Brain microvascular endothelial cell (primary cell): ENCODE measurements around the gene EPHB2.

Source experiments
- DNase-seq: peaks from one replicate; pipeline ENCODE4 v3.0.0-alpha.2; 2020
- H3K27ac ChIP-seq: fragments of 250-450 bp; sonication (Bioruptor Pico); 2 replicates; pipeline ENCODE4 v1.5.1; 2020; ENCODE audit warnings: mild to moderate bottlenecking, moderate library complexity
- H3K27me3 ChIP-seq: fragments of 250-450 bp; sonication (Bioruptor Pico); replicated peaks from 2 replicates; pipeline ENCODE4 v1.5.1; 2020; ENCODE audit warnings: mild to moderate bottlenecking
- H3K36me3 ChIP-seq: fragments of 250-450 bp; sonication (Bioruptor Pico); replicated peaks from 2 replicates; pipeline ENCODE4 v1.5.1; 2020; ENCODE audit warnings: mild to moderate bottlenecking
- H3K4me3 ChIP-seq: 2 replicates; pipeline ENCODE4 v1.5.1; 2011; ENCODE audit warnings: low read depth, mild to moderate bottlenecking, control low read depth, low read length, moderate library complexity
- CTCF ChIP-seq: IDR thresholded peaks from 2 replicates; pipeline ENCODE4 v1.5.1; 2011; ENCODE audit warnings: low read depth, mild to moderate bottlenecking, moderate library complexity, low read length, control low read depth, inconsistent platforms; ENCODE audit errors: missing control alignments
- in situ Hi-C: cut with HindIII; loops from 2 replicates; pipeline ENCODE4 v1.10.0; 2017; ENCODE audit warnings: low sequenced_read_pairs, low pct_ligation_motif_present

Gene EPHB2

GRCh38 chr1:22772014-22772413 is 61.4 kb downstream of the EPHB2 start:
- Histone ChIP-seq H3K27ac (no peak overlapping the region), H3K36me3 (no peaks in the 10 kb centered on the region), H3K4me3 (no peak overlapping the region), H3K27me3 (no peaks in the 10 kb centered on the region)
- in situ Hi-C loops: no loop called here
- TF ChIP-seq CTCF: no peak
- DNase-seq: no peak

GRCh38 chr1:22773981-22774832 is 63.6 kb downstream of the EPHB2 start:
- Histone ChIP-seq H3K27ac (no peak overlapping the region), H3K36me3 (no peaks in the 10 kb centered on the region), H3K27me3 (no peaks in the 10 kb centered on the region), H3K4me3 (no peak overlapping the region)
- in situ Hi-C loops: no loop called here
- no peak for TF ChIP-seq CTCF
- no peak for DNase-seq

GRCh38 chr1:22774833-22775182 is 64.2 kb downstream of the EPHB2 start:
- no peaks in the 10 kb centered on the region for H3K36me3 ChIP-seq
- in situ Hi-C loops: no loop called here
- H3K27ac ChIP-seq: no peak overlapping the region
- no peak overlapping the region for H3K4me3 ChIP-seq
- H3K27me3 ChIP-seq: no peaks in the 10 kb centered on the region
- TF ChIP-seq CTCF: no peak
- DNase-seq: no peak

GRCh38 chr1:22775478-22775877 is 64.8 kb downstream of the EPHB2 start:
- H3K27ac ChIP-seq: no peak overlapping the region
- TF ChIP-seq CTCF: no peak
- in situ Hi-C loops: no loop called here
- H3K27me3 ChIP-seq: no peaks in the 10 kb centered on the region
- no peaks in the 10 kb centered on the region for H3K36me3 ChIP-seq
- no peak for DNase-seq
- no peak overlapping the region for H3K4me3 ChIP-seq

GRCh38 chr1:22776035-22776613 is 65.5 kb downstream of the EPHB2 start:
- H3K36me3 ChIP-seq: no peaks in the 10 kb centered on the region
- in situ Hi-C loops: no loop called here
- TF ChIP-seq CTCF: no peak
- no peaks in the 10 kb centered on the region for H3K27me3 ChIP-seq
- H3K27ac ChIP-seq: no peak overlapping the region
- DNase-seq: no peak
- no peak overlapping the region for H3K4me3 ChIP-seq
